Measurements from ENCODE around the gene S1PR1.
"Not testable (repeated sequence)": the region's sequence is repeated elsewhere in the genome, so short reads cannot be mapped to it uniquely, and the experiment has no call there.

S1PR1 gene

GRCh38 chr1:101236516-101237228 is at the start of gene S1PR1:
Gene S1PR1 (plus strand): TSS chr1:101237019. CDS start chr1:101238985, 1,966 bp downstream.
- peaks cover 44% of the 10 kb centered on the region for H3K36me3 Mint-ChIP-seq (ENCODE audit: low read depth)
- peak; percentile 35 for ATAC-seq
- peak within 1 kb of the TSS; percentile 96 for H3K4me3 Mint-ChIP-seq
- H3K27me3 Mint-ChIP-seq, result no peaks in the 10 kb centered on the region
- DNase-seq, result peak; percentile 71
- peaks cover 5% of the 10 kb centered on the region for H3K9me3 Mint-ChIP-seq
- peak within 1 kb of the TSS; percentile 98 for H3K27ac Mint-ChIP-seq
- H3K4me1 Mint-ChIP-seq, result peaks cover 62% of the 10 kb centered on the region

DNA sequence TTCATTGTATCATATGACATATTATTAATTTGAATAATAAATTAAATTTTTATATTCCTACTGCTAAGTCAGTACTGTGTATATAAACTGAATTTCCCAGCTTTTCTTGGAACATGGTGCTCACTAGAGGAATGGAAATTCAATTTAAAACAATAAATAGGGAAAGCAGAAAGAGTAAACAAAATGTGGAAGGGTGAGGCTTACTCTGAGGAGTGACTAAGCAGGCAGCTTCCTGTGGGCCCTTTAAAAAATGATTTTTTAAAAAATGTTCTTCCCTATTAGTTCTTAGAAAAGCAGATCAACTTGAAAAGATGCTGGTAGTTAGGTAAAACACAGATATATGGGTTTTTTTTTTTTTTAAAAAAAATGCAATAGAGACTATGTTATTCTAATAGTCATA is 49.5 kb upstream of the S1PR1 start:
- H3K27me3 Mint-ChIP-seq, result no peaks in the 10 kb centered on the region
- H3K4me1 Mint-ChIP-seq, result peaks cover 51% of the 10 kb centered on the region
- peaks cover 9% of the 10 kb centered on the region for H3K9me3 Mint-ChIP-seq
- peak overlapping the region; percentile 69 for H3K27ac Mint-ChIP-seq
- DNase-seq, result no peak
- H3K4me3 Mint-ChIP-seq, result peak overlapping the region; percentile 13
- ATAC-seq, result no peak
- peaks cover 5% of the 10 kb centered on the region for H3K36me3 Mint-ChIP-seq (ENCODE audit: low read depth)

GRCh38 chr1:101188331-101188730 is 48.5 kb upstream of the S1PR1 start:
- ATAC-seq (no peak), DNase-seq (no peak)
- no peak overlapping the region for H3K4me3 Mint-ChIP-seq
- peaks cover 44% of the 10 kb centered on the region for H3K4me1 Mint-ChIP-seq
- peaks cover 9% of the 10 kb centered on the region for H3K9me3 Mint-ChIP-seq
- peaks cover 5% of the 10 kb centered on the region for H3K36me3 Mint-ChIP-seq (ENCODE audit: low read depth)
- H3K27ac Mint-ChIP-seq, result peak overlapping the region; percentile 3
- H3K27me3 Mint-ChIP-seq, result no peaks in the 10 kb centered on the region

GRCh38 chr1:101188968-101189367 is 47.9 kb upstream of the S1PR1 start:
- not testable (repeated sequence) for H3K4me3 Mint-ChIP-seq, ATAC-seq
- H3K4me1 Mint-ChIP-seq, result peaks cover 44% of the 10 kb centered on the region

DNA sequence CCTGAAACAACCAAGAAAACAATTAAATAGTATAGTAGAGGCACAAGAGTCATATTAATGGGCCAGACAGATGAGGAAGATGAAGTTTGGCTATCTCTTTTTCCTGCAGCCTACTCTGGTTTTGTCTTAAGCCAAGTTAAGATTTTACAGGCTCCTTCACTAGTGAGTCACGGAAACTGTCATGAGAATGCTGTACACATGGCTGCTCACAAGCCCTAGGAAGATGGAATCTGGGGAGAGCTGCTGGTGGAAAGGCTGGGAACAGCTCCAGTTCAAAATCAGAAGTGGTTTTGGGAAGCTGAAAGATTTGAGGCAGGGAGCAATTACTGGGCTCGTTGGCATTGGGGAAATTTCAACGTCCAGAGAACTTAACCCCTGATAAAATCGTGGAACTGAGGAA is 46.4 kb upstream of the S1PR1 start:
- Mint-ChIP-seq H3K27ac (no peak overlapping the region), H3K9me3 (peaks cover 9% of the 10 kb centered on the region), H3K27me3 (no peaks in the 10 kb centered on the region), H3K4me1 (peaks cover 44% of the 10 kb centered on the region), H3K4me3 (no peak overlapping the region), H3K36me3 (ENCODE audit: low read depth) (peaks cover 5% of the 10 kb centered on the region)
- ATAC-seq (no peak), DNase-seq (no peak)

More at GRCh38 chr1:101188968-101189367, 47.9 kb upstream of the S1PR1 start:
- not testable (repeated sequence) for H3K9me3 Mint-ChIP-seq; H3K36me3 Mint-ChIP-seq (ENCODE audit: low read depth); DNase-seq; H3K27me3 Mint-ChIP-seq; H3K27ac Mint-ChIP-seq

GRCh38 chr1:101191049-101191448 is 45.8 kb upstream of the S1PR1 start:
- DNase-seq (no peak), ATAC-seq (no peak)
- Mint-ChIP-seq H3K4me3 (no peak overlapping the region), H3K36me3 (ENCODE audit: low read depth) (peaks cover 5% of the 10 kb centered on the region), H3K27ac (no peak overlapping the region), H3K9me3 (peaks cover 13% of the 10 kb centered on the region), H3K4me1 (peaks cover 39% of the 10 kb centered on the region), H3K27me3 (no peaks in the 10 kb centered on the region)

- DNase-seq, result no peak
- Mint-ChIP-seq H3K4me1 (peaks cover 28% of the 10 kb centered on the region), H3K4me3 (no peak overlapping the region), H3K36me3 (ENCODE audit: low read depth) (no peaks in the 10 kb centered on the region), H3K9me3 (peaks cover 12% of the 10 kb centered on the region), H3K27ac (no peak overlapping the region), H3K27me3 (no peaks in the 10 kb centered on the region)
- ATAC-seq, result peak; percentile 27
Observed at GRCh38 chr1:101193733-101194169, 43.1 kb upstream of the S1PR1 start.

GRCh38 chr1:101194746-101195145 is 42.1 kb upstream of the S1PR1 start:
- ATAC-seq, result no peak
- H3K27me3 Mint-ChIP-seq, result no peaks in the 10 kb centered on the region
- H3K4me3 Mint-ChIP-seq, result no peak overlapping the region
- no peak overlapping the region for H3K27ac Mint-ChIP-seq
- no peaks in the 10 kb centered on the region for H3K36me3 Mint-ChIP-seq (ENCODE audit: low read depth)
- no peak for DNase-seq
- peaks cover 34% of the 10 kb centered on the region for H3K4me1 Mint-ChIP-seq
- H3K9me3 Mint-ChIP-seq, result peaks cover 12% of the 10 kb centered on the region

DNA sequence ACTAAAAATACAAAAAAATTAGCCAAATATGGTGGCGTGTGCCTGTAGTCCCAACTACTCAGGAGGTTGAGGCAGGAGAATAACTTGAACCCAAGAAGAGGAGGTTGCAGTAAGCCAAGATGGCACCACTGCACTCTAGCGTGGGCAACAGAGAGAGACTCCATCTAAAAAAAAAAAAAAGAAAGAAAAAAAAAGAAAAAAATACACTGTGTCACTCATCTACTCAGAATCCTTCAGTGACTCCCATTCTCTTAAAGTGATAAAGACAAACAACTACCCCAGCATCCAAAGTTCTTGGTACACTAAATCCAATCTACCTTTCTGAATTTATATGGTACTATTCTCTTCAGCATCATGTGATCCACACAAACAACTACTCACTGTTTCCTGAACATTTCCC is 40.2 kb upstream of the S1PR1 start:
- H3K9me3 Mint-ChIP-seq, result peaks cover 12% of the 10 kb centered on the region
- peaks cover 34% of the 10 kb centered on the region for H3K4me1 Mint-ChIP-seq
- H3K27ac Mint-ChIP-seq, result no peak overlapping the region

DNA sequence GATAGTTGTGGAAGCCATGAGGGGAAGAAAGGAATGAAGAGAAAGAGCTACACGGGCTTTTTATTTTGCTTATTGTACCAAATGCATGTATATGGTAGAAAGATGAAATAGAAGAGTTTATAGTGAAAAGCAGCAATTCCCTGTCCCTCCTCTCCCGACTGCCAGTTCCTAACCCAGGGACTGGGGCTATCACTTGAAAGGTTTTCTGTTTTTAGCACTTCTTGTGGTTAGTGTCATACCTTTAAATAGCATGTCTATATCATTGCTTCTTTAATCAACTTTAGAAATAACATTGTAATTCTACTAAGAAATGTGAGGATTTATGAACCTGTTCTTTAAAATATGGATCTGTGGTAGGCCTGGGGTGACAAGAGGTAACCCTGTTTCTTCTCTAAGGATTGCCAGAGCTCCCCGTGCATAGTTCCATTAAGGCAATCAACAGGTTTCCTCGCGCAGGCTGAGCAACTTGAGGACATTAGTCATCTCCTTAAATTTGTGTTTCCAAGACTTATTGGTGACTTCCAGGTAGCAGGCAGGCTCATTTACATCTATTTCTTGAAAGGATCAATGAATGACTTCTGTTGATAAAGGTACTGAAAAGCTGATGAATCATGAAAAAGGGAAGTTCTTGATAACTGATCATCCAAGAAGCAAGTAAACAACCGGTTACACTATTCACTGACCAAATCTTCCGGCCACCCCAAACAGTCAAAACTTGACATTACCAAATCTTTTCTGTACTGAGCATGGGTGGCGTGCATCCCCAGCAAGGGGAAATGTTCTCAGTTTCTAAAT is 37.8 kb upstream of the S1PR1 start:
- Mint-ChIP-seq H3K4me1 (peaks cover 28% of the 10 kb centered on the region), H3K27me3 (no peaks in the 10 kb centered on the region), H3K9me3 (peaks cover 12% of the 10 kb centered on the region), H3K27ac (peak overlapping the region; percentile 88), H3K36me3 (ENCODE audit: low read depth) (peaks cover 3% of the 10 kb centered on the region), H3K4me3 (peak overlapping the region; percentile 59)
- DNase-seq, result peak; percentile 38
- peak; percentile 91 for ATAC-seq

More for the DNA sequence above, 40.2 kb upstream of the S1PR1 start:
- Mint-ChIP-seq H3K27me3 (no peaks in the 10 kb centered on the region), H3K36me3 (ENCODE audit: low read depth) (peaks cover 3% of the 10 kb centered on the region), H3K4me3 (no peak overlapping the region)
- ATAC-seq, result no peak
- no peak for DNase-seq

DNA sequence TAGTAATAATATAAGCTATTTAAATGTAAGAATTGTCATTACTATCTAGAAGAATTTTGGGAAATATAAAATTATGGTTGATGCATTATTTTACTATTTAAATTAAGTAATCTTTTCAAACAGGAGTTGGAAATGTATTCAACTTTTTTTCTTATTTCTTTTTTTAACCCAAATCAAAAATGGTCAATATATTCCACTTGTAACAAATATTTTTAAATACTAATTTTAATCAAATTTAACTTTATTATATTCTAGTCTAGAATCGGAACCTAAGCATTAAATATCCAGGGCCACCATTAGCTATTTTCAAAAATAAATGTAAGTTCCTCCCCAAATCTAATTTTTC is 37.2 kb upstream of the S1PR1 start:
- Mint-ChIP-seq H3K4me3 (no peak overlapping the region), H3K27ac (peak overlapping the region; percentile 64), H3K36me3 (ENCODE audit: low read depth) (peaks cover 3% of the 10 kb centered on the region), H3K4me1 (peaks cover 27% of the 10 kb centered on the region), H3K9me3 (peaks cover 12% of the 10 kb centered on the region), H3K27me3 (no peaks in the 10 kb centered on the region)
- DNase-seq (no peak), ATAC-seq (no peak)

GRCh38 chr1:101200513-101200912 is 36.3 kb upstream of the S1PR1 start:
- H3K27ac Mint-ChIP-seq, result peak overlapping the region; percentile 64
- H3K4me3 Mint-ChIP-seq, result no peak overlapping the region
- peaks cover 3% of the 10 kb centered on the region for H3K36me3 Mint-ChIP-seq (ENCODE audit: low read depth)
- no peaks in the 10 kb centered on the region for H3K27me3 Mint-ChIP-seq
- ATAC-seq, result no peak
- peaks cover 32% of the 10 kb centered on the region for H3K4me1 Mint-ChIP-seq
- peaks cover 12% of the 10 kb centered on the region for H3K9me3 Mint-ChIP-seq
- DNase-seq, result no peak

- H3K4me3 Mint-ChIP-seq, result no peak overlapping the region
- peaks cover 28% of the 10 kb centered on the region for H3K4me1 Mint-ChIP-seq
- no peak overlapping the region for H3K27ac Mint-ChIP-seq
- ATAC-seq, result no peak
- H3K27me3 Mint-ChIP-seq, result no peaks in the 10 kb centered on the region
- no peak for DNase-seq
- no peaks in the 10 kb centered on the region for H3K9me3 Mint-ChIP-seq
- peaks cover 3% of the 10 kb centered on the region for H3K36me3 Mint-ChIP-seq (ENCODE audit: low read depth)
Observed at GRCh38 chr1:101203820-101204540, 32.8 kb upstream of the S1PR1 start.

GRCh38 chr1:101205457-101205856 is 31.4 kb upstream of the S1PR1 start:
- ATAC-seq, result peak; percentile 59
- Mint-ChIP-seq H3K27ac (peak overlapping the region; percentile 71), H3K4me3 (no peak overlapping the region)

More at GRCh38 chr1:101205457-101205856, 31.4 kb upstream of the S1PR1 start:
- Mint-ChIP-seq H3K9me3 (no peaks in the 10 kb centered on the region), H3K36me3 (ENCODE audit: low read depth) (no peaks in the 10 kb centered on the region), H3K4me1 (peaks cover 16% of the 10 kb centered on the region), H3K27me3 (no peaks in the 10 kb centered on the region)
- DNase-seq, result no peak
